Lower leg skin (tissue), 4 donors: ENCODE measurements around the gene LSR. TPM values are rescaled to one million over a fixed set of nuclear protein-coding genes. Genes with fewer than 3 reads are reported as not detected.

Experiments
- DNase-seq, 2 donors: peaks; one replicate each; pipeline ENCODE4 v3.0.0-alpha.2; 2019; ENCODE audit warnings: low spot score in 2 of 2
- H3K4me3 ChIP-seq: fragments of 200-600 bp; sonication (generic); 2 replicates; pipeline ENCODE4 v1.5.1; 2017; ENCODE audit warnings: mild to moderate bottlenecking, low read depth; ENCODE audit not compliant: poor library complexity, severe bottlenecking
- POLR2A ChIP-seq, 2 donors: fragments of 450-650 bp; IDR thresholded peaks; one replicate each; pipeline ENCODE4 v1.6.1; 2016 to 2017; ENCODE audit warnings: antibody characterized with exemption in 2 of 2, mild to moderate bottlenecking in 1 of 2, moderate library complexity in 1 of 2
- WGBS, 2 donors: methylation state at CpG; one replicate each; pipeline ENCODE4 v1.1.5; 2018; 5-methylcytosine and 5-hydroxymethylcytosine counted together
- intact Hi-C: fragments of 100-400 bp; cut with DNase I; formaldehyde crosslinking; loops from one replicate; pipeline ENCODE4 v1.15.0; 2023; ENCODE audit warnings: low total_unique reads
- total RNA-seq, 4 donors: library from RNA; depleted of rRNA; stranded (reverse); fragments of >200 nt; gene quantifications; one replicate each; pipeline ENCODE4 v1.1.0, GENCODE V29; 2016
- TF ChIP-seq, protein P1 (sequence below), 3 donors: fragments of 450-650 bp; IDR thresholded peaks; one replicate each; pipeline ENCODE4 v1.5.1; 2016; ENCODE audit warnings: antibody characterized with exemption in 3 of 3, mild to moderate bottlenecking in 3 of 3, moderate library complexity in 2 of 3

Gene LSR
- total RNA-seq, 4 donors from 2014 or later: 79.0 to 115 (median 84.5) TPM

DNA sequence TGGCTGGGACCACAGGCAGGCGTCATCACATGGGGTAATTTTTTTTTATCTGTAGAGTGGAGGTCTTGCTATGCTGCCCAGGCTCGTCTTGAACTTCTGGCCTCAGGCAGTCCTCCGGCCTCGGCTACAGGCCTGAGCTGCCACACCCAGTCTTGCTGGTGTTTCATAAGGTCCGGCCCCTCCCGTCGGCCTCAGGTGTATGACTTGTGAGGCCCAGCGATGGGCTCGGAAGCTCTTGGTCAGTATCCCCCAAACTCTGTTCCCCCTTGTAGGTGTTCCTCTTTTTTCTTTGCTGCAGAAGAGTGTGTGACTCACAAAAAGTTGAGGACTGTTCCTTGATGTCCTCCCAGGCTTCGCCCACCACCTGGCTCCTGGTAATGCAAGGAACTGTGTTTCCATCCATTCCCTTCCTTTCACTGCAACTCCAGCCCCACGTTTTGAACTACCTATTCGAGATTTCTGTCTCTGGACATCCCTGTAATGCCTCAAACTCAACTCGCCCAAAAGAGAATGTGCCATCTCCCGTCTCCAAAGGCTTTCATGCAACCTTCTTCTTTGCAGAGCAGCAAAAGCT, 25.0 kb downstream of the LSR start:
- intact Hi-C loops: no loop called here

DNA sequence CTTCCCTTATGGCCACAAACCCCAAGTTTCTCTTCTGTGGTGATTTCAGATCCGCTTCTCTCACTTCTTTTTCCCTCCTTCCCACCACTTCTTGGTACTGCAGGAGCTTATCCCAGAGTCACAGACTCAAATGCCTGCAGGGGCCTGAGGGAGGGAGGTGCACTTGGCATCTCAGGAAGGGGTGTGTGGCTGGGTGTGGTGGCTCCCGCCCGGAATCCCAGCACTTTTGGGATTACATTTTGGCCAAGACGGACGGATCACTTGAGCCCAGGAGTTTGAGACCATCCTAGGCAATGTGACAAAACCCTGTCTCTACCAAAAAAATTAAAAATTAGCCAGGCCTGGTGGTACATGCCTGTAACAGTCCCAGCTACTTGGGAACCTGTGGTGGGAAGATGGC, 25.5 kb downstream of the LSR start:
- no peak for TF ChIP-seq POLR2A (IDR thresholded peaks at IDR 0.05)
- TF ChIP-seq, protein P1, sequence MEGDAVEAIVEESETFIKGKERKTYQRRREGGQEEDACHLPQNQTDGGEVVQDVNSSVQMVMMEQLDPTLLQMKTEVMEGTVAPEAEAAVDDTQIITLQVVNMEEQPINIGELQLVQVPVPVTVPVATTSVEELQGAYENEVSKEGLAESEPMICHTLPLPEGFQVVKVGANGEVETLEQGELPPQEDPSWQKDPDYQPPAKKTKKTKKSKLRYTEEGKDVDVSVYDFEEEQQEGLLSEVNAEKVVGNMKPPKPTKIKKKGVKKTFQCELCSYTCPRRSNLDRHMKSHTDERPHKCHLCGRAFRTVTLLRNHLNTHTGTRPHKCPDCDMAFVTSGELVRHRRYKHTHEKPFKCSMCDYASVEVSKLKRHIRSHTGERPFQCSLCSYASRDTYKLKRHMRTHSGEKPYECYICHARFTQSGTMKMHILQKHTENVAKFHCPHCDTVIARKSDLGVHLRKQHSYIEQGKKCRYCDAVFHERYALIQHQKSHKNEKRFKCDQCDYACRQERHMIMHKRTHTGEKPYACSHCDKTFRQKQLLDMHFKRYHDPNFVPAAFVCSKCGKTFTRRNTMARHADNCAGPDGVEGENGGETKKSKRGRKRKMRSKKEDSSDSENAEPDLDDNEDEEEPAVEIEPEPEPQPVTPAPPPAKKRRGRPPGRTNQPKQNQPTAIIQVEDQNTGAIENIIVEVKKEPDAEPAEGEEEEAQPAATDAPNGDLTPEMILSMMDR (IDR thresholded peaks at IDR 0.05): no peak
- H3K4me3 ChIP-seq: no peak overlapping the region
- intact Hi-C loops: no loop called here
- DNase-seq: no peak
- 27 to 37% methylated on average over 5 of the region's 5 CpGs for WGBS, 2 donors

More for the DNA sequence above, 25.0 kb downstream of the LSR start:
- no peak overlapping the region for H3K4me3 ChIP-seq
- TF ChIP-seq, protein P1 (IDR thresholded peaks at IDR 0.05): no peak
- TF ChIP-seq POLR2A (IDR thresholded peaks at IDR 0.05): no peak
- WGBS, 2 donors: 60 to 63% methylated on average over 14 of the region's 14 CpGs
- no peak for DNase-seq

DNA sequence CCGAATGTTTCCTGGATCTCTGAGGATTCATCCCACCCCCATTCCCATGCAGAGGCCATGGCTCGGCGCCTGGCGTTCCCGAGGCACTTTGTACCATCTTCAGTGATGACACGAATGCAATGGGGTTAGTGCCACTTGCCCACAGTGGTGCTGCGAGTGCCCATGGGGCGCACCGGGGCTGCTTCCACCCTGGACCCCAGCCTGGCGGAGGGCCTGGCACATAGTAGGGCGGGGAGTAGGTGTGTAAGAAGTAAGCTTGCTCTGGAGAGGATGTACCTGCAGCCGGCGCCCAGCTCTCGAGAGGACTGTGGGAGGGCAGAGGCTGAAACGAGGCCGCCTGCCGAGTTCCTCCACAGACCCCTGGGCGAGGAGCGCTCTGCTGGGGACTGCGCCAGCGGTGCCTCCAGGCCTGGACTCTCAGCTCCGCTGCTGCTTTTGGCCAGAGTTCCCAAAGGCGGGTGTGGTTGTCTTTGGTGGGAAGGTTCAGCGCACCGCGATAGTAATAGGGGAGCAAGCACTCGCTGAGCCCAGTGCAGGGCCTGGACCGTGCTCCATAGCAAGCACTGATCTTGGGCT, 28.0 kb downstream of the LSR start:
- no peak overlapping the region for H3K4me3 ChIP-seq
- intact Hi-C loops: no loop called here
- no peak for TF ChIP-seq POLR2A (IDR thresholded peaks at IDR 0.05)
- TF ChIP-seq, protein P1 (IDR thresholded peaks at IDR 0.05): no peak
- 74 to 77% methylated on average over 28 of the region's 28 CpGs for WGBS, 2 donors
- DNase-seq: no peak

DNA sequence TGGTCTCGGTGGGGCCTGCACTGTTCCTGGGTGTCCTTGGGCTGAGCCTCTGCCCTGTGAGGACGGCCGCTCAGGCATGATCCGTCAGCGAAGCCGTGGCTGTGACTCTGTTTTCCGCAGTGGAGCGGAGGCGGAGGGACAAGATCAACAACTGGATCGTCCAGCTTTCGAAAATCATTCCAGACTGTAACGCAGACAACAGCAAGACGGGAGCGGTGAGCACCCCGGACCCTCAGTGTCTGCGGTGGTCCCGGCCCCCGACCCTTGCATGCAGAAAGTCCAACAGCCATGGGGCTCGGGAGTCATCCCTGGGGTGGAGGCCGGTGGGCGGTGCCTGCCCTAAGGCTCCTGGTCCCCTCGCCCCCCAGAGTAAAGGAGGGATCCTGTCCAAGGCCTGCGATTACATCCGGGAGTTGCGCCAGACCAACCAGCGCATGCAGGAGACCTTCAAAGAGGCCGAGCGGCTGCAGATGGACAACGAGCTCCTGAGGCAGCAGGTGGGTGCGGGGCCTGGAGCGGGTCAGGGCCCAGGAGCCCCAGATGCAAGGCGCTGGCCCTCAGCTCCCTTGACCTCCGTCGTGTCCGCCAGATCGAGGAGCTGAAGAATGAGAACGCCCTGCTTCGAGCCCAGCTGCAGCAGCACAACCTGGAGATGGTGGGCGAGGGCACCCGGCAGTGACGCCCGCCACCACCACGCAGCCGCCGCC, 29.9 kb downstream of the LSR start:
- no peak overlapping the region for H3K4me3 ChIP-seq
- 91 to 93% methylated on average over 45 of the region's 45 CpGs for WGBS, 2 donors
- peak in 1 of 2 donors; percentile 81 for DNase-seq
- intact Hi-C loops: no loop called here
- TF ChIP-seq, protein P1 (IDR thresholded peaks at IDR 0.05): no peak
- no peak for TF ChIP-seq POLR2A (IDR thresholded peaks at IDR 0.05)

DNA sequence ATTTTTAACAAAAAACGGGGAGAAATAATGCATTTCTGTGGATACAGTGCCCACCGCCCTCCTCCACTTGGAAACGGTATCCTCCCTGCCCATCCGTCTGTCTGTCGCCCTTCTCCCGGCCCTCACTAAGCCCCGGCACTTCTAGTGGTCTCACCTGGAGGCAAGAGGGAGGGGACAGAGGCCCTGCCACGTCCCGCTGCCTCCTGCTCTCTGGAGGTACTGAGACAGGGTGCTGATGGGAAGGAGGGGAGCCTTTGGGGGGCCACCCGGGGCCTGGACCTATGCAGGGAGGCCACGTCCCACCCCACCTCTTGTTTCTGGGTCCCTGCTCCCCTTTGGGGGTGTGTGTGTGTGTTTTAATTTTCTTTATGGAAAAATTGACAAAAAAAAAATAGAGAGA, 30.6 kb downstream of the LSR start:
- no peak overlapping the region for H3K4me3 ChIP-seq
- DNase-seq: no peak
- intact Hi-C loops: no loop called here
- 79 to 89% methylated on average over 11 of the region's 11 CpGs for WGBS, 2 donors
- TF ChIP-seq, protein P1 (IDR thresholded peaks at IDR 0.05): no peak
- no peak for TF ChIP-seq POLR2A (IDR thresholded peaks at IDR 0.05)
